Measurements from ENCODE around the gene VLDLR.

VLDLR gene

DNA sequence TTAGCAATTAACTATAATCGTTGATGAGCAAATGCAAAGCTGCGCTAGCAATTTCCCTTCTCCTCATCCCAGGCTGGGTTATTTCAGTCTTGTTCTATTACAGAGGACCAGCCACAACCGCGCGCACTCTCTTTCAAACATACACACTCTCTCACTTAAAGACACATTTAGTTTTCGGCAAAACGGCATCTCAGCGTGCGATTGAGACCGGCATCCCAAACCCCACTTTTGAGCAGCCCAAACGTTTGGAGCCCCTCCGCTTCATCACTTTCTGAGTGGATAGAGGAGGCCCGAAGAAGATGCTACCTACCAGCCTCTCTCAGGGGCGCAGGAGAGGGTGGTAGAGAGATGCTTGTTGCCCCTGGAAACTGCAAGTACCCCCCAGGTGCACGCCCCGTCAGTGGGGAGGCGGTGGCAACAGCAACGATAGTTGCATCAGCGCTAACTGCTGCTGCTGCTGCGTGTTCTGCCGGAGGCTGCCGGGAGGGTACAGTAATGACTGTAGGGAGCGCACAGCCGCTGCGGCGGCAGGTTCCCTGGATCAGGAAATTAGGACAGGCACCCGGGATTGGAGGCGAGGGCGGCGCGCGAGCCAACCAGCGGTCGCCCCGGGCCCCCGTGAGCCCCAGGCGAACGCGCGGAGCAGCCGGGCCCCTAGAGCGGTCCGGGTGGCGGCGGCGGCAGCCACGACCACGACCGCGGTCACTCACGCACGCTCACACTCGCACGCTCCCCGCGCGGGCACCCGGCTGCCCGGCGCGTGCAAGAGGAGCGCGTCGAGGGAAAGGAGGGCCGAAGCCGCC lies 467 bp upstream of the VLDLR start:
- Histone ChIP-seq H3K9me3 (ENCODE audit: control insufficient read depth, low read length) (no peaks in the 10 kb centered on the region), H3K36me3 (ENCODE audit: control insufficient read depth, insufficient read depth, low read length) (peaks cover 3% of the 10 kb centered on the region), H3K27ac (ENCODE audit: low read depth, low read length, severe bottlenecking) (peak overlapping the region; percentile 74), H3K4me3 (ENCODE audit: extremely low read depth, insufficient read depth, low read length, poor library complexity, severe bottlenecking) (peak overlapping the region; percentile 73), H3K4me1 (ENCODE audit: control insufficient read depth, insufficient read depth, low read length, poor library complexity, severe bottlenecking) (no peaks in the 10 kb centered on the region)
- WGBS, 2 experiments (ENCODE audit: insufficient coverage in 2 of 2), result 4 to 7% methylated on average over 48 to 54 of the region's 66 CpGs

DNA sequence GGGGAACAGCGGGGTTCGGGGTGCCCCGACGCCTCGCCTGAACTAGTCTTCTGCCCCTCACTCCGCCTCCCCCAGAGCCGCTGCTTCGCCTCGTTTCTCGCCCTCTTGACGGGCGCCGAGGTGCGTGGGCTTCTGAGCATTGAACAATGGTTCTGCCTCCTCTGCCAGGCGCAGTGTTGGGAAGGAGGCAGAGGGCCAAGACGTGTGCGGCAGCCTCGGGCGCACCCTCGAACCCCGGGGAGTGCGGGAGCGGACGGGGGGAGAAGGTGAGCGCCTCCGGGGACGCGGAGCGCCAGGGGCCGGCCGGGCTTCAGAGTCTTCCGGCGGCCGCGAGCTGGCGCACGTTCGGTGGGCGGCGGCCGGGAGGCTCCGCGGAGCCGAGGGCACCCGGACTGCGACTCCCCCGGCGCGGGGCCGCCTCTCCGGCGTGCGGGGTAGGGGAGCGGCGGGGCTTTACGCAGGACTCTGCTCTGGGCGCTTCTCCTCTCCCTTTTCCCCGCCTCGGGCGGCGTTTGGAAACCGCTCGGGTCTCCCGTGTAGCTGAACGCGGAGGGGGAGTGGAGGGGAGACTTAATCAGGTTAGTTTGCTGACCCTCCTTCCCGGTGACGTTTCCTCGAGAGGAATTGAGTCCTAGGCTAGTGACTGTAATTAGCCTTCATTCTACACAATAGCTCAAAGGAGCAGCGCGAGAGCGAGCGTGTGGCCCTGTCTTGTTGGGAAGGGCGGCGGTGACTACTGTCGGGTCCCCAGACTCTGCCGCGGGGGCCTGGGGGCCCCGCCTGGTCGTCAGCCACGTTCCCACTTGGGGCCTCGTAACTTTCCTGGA lies 1.1 kb downstream of the VLDLR start:
- peak overlapping the region; percentile 73 for H3K4me3 ChIP-seq (ENCODE audit: extremely low read depth, insufficient read depth, low read length, poor library complexity, severe bottlenecking)
- peak overlapping the region; percentile 13 for H3K27ac ChIP-seq (ENCODE audit: low read depth, low read length, severe bottlenecking)
- H3K36me3 ChIP-seq (ENCODE audit: control insufficient read depth, insufficient read depth, low read length), result peaks cover 3% of the 10 kb centered on the region
- 0 to 1% methylated on average over 52 of the region's 82 CpGs for WGBS, 2 experiments (ENCODE audit: insufficient coverage in 2 of 2)
- H3K4me1 ChIP-seq (ENCODE audit: control insufficient read depth, insufficient read depth, low read length, poor library complexity, severe bottlenecking), result no peaks in the 10 kb centered on the region
- no peaks in the 10 kb centered on the region for H3K9me3 ChIP-seq (ENCODE audit: control insufficient read depth, low read length)

DNA sequence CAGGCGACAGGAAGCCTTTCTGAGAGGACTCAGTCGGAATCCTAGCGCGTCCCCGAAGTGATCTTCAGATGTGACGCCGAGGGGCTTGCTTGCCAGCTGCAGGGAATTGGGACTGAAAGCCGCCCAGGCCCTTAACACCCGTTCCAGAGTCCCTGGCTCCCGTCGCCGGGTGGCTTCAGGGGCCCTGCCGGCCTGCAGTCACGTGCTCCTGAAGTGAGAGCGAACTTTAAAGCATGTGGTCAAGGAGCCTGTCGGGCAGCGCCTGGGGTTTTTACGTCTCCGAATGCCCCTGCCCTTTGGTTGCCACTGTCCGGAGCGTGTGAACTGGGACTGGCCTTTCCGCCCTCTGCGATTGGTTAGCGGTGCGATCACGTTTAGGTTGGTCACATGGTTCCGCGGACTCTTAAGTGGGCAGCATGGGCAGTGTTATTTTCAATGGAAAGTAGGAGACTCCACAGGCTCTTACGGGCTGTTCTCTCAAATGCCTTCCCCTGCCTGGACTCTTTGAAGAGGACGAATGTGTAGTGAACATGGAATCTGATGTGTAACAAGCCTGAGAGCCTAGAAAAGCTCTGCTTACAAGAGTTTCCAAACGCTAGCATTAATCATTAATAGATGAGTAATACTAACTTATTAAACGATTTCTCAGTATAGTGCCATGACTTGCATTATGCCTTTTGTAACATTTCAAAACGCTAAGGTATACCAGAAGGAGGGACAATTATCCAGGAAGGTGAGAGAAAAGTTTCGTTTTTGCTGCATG lies 1.9 kb downstream of the VLDLR start:
- 3 to 7% methylated on average over 23 to 29 of the region's 34 CpGs for WGBS, 2 experiments (ENCODE audit: insufficient coverage in 2 of 2)
- H3K4me3 ChIP-seq (ENCODE audit: extremely low read depth, insufficient read depth, low read length, poor library complexity, severe bottlenecking), result peak overlapping the region; percentile 73
- peaks cover 3% of the 10 kb centered on the region for H3K36me3 ChIP-seq (ENCODE audit: control insufficient read depth, insufficient read depth, low read length)
- no peaks in the 10 kb centered on the region for H3K9me3 ChIP-seq (ENCODE audit: control insufficient read depth, low read length)
- no peaks in the 10 kb centered on the region for H3K4me1 ChIP-seq (ENCODE audit: control insufficient read depth, insufficient read depth, low read length, poor library complexity, severe bottlenecking)
- no peak overlapping the region for H3K27ac ChIP-seq (ENCODE audit: low read depth, low read length, severe bottlenecking)

GRCh38 chr9:2624051-2624682 lies 2.6 kb downstream of the VLDLR start:
- Histone ChIP-seq H3K36me3 (ENCODE audit: control insufficient read depth, insufficient read depth, low read length) (peaks cover 3% of the 10 kb centered on the region), H3K27ac (ENCODE audit: low read depth, low read length, severe bottlenecking) (no peak overlapping the region), H3K4me1 (ENCODE audit: control insufficient read depth, insufficient read depth, low read length, poor library complexity, severe bottlenecking) (no peaks in the 10 kb centered on the region), H3K9me3 (ENCODE audit: control insufficient read depth, low read length) (no peaks in the 10 kb centered on the region), H3K4me3 (ENCODE audit: extremely low read depth, insufficient read depth, low read length, poor library complexity, severe bottlenecking) (peak overlapping the region; percentile 73)
- WGBS, 2 experiments (ENCODE audit: insufficient coverage in 2 of 2), result 100% methylated on average over 1 of the region's 1 CpG

- H3K36me3 ChIP-seq (ENCODE audit: control insufficient read depth, insufficient read depth, low read length), result peaks cover 3% of the 10 kb centered on the region
- H3K27ac ChIP-seq (ENCODE audit: low read depth, low read length, severe bottlenecking), result no peak overlapping the region
- H3K4me1 ChIP-seq (ENCODE audit: control insufficient read depth, insufficient read depth, low read length, poor library complexity, severe bottlenecking), result no peaks in the 10 kb centered on the region
- H3K4me3 ChIP-seq (ENCODE audit: extremely low read depth, insufficient read depth, low read length, poor library complexity, severe bottlenecking), result no peak overlapping the region
- no peaks in the 10 kb centered on the region for H3K9me3 ChIP-seq (ENCODE audit: control insufficient read depth, low read length)
- WGBS, 2 experiments (ENCODE audit: insufficient coverage in 2 of 2), result 100% methylated on average over 2 of the region's 4 CpGs; no CpG with 5 or more reads in 1 of the 2 experiments
Observed at GRCh38 chr9:2625427-2625826, 3.8 kb downstream of the VLDLR start.

DNA sequence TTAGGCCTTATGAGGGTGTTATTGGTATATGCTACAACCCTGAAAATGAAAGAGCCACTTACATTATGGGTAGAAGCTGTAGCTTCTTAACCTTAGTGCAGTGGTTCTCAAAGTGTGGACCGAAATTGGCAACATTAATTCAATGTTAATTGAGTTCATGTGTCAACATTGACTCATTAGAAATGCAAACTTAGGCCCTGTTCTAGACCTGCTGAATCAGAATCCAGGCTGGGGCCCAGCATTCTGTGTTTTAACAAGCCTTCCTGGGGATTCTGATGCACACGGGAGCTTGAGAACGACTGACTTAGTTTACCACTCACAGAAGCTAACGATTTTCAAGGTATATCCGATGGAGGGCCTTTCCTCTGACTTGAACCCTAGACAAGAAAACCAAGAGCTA lies 7.3 kb downstream of the VLDLR start:
- H3K4me1 ChIP-seq (ENCODE audit: control insufficient read depth, insufficient read depth, low read length, poor library complexity, severe bottlenecking), result no peaks in the 10 kb centered on the region
- H3K9me3 ChIP-seq (ENCODE audit: control insufficient read depth, low read length), result no peaks in the 10 kb centered on the region
- no peak overlapping the region for H3K4me3 ChIP-seq (ENCODE audit: extremely low read depth, insufficient read depth, low read length, poor library complexity, severe bottlenecking)
- WGBS, 2 experiments (ENCODE audit: insufficient coverage in 2 of 2), result 83 to 91% methylated on average over 3 to 4 of the region's 5 CpGs
- no peak overlapping the region for H3K27ac ChIP-seq (ENCODE audit: low read depth, low read length, severe bottlenecking)
- peaks cover 3% of the 10 kb centered on the region for H3K36me3 ChIP-seq (ENCODE audit: control insufficient read depth, insufficient read depth, low read length)

DNA sequence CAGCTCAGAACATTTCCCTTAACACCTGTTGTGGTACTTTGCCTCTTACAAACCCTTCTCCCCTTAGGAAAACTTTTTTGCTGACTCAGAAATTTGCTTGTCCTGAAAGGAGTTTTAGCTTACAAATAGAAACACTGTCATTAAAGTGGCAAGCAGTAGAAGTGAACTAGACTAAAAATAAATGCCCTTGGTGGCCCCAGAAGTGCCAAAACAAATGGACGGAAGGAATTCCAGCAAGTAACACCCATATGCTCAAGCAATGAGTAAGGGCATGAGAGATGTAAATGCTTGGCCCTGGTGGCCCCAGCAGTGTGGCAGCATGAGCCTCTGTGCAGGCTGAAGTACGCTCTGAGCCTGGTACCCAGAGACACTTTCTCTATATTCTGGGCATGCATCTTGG lies 8.6 kb downstream of the VLDLR start:
- no peak overlapping the region for H3K27ac ChIP-seq (ENCODE audit: low read depth, low read length, severe bottlenecking)
- peaks cover 4% of the 10 kb centered on the region for H3K36me3 ChIP-seq (ENCODE audit: control insufficient read depth, insufficient read depth, low read length)
- H3K4me1 ChIP-seq (ENCODE audit: control insufficient read depth, insufficient read depth, low read length, poor library complexity, severe bottlenecking), result no peaks in the 10 kb centered on the region
- 83% methylated on average over 2 of the region's 2 CpGs for WGBS, 2 experiments (ENCODE audit: insufficient coverage in 2 of 2)
- no peak overlapping the region for H3K4me3 ChIP-seq (ENCODE audit: extremely low read depth, insufficient read depth, low read length, poor library complexity, severe bottlenecking)
- H3K9me3 ChIP-seq (ENCODE audit: control insufficient read depth, low read length), result no peaks in the 10 kb centered on the region

DNA sequence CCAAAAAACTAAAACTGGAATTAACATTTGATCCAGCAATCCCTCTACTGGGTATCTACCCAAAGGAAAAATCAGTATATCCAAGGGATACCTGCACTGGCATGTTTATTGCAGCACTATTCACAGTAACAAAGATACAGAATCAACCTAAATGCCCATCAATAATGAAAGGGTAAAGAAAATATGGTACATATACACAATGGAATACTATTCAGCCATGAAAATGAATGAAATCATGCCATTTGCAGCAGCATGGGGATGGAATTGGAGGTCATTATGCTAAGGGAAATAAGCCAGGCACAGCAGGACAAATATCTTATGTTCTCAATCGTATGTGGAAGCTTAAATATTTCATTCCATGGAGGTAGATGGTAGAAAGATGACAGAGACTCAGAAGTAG lies 9.7 kb downstream of the VLDLR start:
- H3K36me3 ChIP-seq (ENCODE audit: control insufficient read depth, insufficient read depth, low read length), result peaks cover 14% of the 10 kb centered on the region
- no peak overlapping the region for H3K27ac ChIP-seq (ENCODE audit: low read depth, low read length, severe bottlenecking)
- 91% methylated on average over 1 of the region's 1 CpG; no CpG with 5 or more reads in 1 of the 2 experiments for WGBS, 2 experiments (ENCODE audit: insufficient coverage in 2 of 2)

DNA sequence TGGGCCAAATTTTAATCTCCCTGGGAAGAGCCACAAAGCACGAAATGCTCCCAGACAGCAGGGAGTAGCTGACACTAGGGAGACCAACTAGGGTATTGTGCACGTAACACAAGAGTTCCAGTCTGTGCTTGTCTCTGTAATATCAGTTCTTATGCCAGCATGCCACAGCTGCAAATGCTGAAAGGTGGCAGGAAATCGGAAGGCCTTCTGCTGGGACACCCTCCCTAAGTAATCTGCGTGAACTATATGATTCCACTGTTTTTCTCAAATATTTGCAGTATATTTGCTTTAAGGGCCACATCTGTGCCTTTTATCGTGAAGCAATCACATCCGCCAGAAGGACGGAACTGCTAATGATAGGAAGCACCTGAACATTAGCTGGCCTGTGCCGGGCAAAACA lies 12.6 kb downstream of the VLDLR start:
- H3K36me3 ChIP-seq (ENCODE audit: control insufficient read depth, insufficient read depth, low read length), result peaks cover 24% of the 10 kb centered on the region
- no peaks in the 10 kb centered on the region for H3K9me3 ChIP-seq (ENCODE audit: control insufficient read depth, low read length)
- WGBS, 2 experiments (ENCODE audit: insufficient coverage in 2 of 2), result 92 to 94% methylated on average over 6 to 7 of the region's 8 CpGs

More for the DNA sequence above, 9.7 kb downstream of the VLDLR start:
- Histone ChIP-seq H3K4me3 (ENCODE audit: extremely low read depth, insufficient read depth, low read length, poor library complexity, severe bottlenecking) (no peak overlapping the region), H3K4me1 (ENCODE audit: control insufficient read depth, insufficient read depth, low read length, poor library complexity, severe bottlenecking) (no peaks in the 10 kb centered on the region), H3K9me3 (ENCODE audit: control insufficient read depth, low read length) (no peaks in the 10 kb centered on the region)

DNA sequence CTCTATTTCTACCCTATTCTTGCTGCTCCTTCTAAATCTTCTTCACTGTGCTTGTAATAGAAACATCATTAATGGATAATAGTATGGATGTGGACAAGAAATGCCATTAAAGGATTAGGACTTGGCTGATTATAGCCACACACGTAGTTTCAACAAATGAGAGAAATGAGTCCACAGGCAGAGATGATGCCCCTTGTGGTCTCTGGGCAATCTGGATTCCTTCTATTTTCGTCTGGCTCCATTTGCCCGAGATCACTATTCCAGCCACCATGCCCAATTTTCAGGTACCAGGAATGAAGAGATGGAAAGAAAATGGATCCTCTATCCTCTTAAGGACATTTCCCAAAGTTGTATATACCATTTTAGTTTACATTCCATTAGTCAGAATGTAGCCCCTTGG lies 13.2 kb downstream of the VLDLR start:
- no peaks in the 10 kb centered on the region for H3K4me1 ChIP-seq (ENCODE audit: control insufficient read depth, insufficient read depth, low read length, poor library complexity, severe bottlenecking)
- H3K9me3 ChIP-seq (ENCODE audit: control insufficient read depth, low read length), result no peaks in the 10 kb centered on the region
- H3K27ac ChIP-seq (ENCODE audit: low read depth, low read length, severe bottlenecking), result no peak overlapping the region
- WGBS, 2 experiments (ENCODE audit: insufficient coverage in 2 of 2), result 95 to 97% methylated on average over 2 to 3 of the region's 3 CpGs
- no peak overlapping the region for H3K4me3 ChIP-seq (ENCODE audit: extremely low read depth, insufficient read depth, low read length, poor library complexity, severe bottlenecking)
- H3K36me3 ChIP-seq (ENCODE audit: control insufficient read depth, insufficient read depth, low read length), result peaks cover 30% of the 10 kb centered on the region

More for the DNA sequence above, 12.6 kb downstream of the VLDLR start:
- no peak overlapping the region for H3K27ac ChIP-seq (ENCODE audit: low read depth, low read length, severe bottlenecking)
- no peaks in the 10 kb centered on the region for H3K4me1 ChIP-seq (ENCODE audit: control insufficient read depth, insufficient read depth, low read length, poor library complexity, severe bottlenecking)
- no peak overlapping the region for H3K4me3 ChIP-seq (ENCODE audit: extremely low read depth, insufficient read depth, low read length, poor library complexity, severe bottlenecking)

All from mesodermal cell (in vitro differentiated cells).